Measurements from ENCODE around the gene RAD21L1. TPM values are rescaled to one million over a fixed set of nuclear protein-coding genes. Genes with fewer than 3 reads are reported as not detected.
"Not testable (repeated sequence)": the region's sequence is repeated elsewhere in the genome, so short reads cannot be mapped to it uniquely, and the experiment has no call there.

RAD21L1 gene
- total RNA-seq, 1 donor from 2014 or later = not detected

DNA sequence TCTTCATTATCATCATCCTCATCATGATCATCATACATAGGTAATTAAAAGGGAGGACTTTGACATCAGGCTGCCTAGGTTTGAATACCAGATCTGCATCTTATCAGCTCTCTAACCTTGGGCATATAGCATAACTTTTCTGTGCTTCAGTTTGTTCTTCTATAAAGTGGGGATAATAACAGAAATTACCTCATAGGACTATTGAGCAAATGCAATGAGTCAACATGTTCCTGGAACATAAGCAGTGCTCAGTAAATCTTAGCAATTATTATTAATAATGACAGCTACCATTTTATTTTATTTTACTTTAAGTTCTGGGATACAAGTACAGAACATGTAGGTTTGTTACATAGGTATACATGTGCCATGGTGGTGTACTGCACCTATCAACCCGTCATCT is 15.3 kb upstream of the RAD21L1 start:
- no peak overlapping the region for H3K4me3 ChIP-seq
- H3K4me1 ChIP-seq = peaks cover 7% of the 10 kb centered on the region
- no peak for ATAC-seq
- no peaks in the 10 kb centered on the region for H3K36me3 ChIP-seq
- TF ChIP-seq, protein P1, sequence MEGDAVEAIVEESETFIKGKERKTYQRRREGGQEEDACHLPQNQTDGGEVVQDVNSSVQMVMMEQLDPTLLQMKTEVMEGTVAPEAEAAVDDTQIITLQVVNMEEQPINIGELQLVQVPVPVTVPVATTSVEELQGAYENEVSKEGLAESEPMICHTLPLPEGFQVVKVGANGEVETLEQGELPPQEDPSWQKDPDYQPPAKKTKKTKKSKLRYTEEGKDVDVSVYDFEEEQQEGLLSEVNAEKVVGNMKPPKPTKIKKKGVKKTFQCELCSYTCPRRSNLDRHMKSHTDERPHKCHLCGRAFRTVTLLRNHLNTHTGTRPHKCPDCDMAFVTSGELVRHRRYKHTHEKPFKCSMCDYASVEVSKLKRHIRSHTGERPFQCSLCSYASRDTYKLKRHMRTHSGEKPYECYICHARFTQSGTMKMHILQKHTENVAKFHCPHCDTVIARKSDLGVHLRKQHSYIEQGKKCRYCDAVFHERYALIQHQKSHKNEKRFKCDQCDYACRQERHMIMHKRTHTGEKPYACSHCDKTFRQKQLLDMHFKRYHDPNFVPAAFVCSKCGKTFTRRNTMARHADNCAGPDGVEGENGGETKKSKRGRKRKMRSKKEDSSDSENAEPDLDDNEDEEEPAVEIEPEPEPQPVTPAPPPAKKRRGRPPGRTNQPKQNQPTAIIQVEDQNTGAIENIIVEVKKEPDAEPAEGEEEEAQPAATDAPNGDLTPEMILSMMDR (IDR thresholded peaks at IDR 0.05) = no peak
- H3K27me3 ChIP-seq = no peaks in the 10 kb centered on the region
- H3K9me3 ChIP-seq = no peaks in the 10 kb centered on the region
- intact Hi-C loops (cut with DNase I) = no loop called here
- no peak for DNase-seq
- no peak overlapping the region for H3K27ac ChIP-seq

DNA sequence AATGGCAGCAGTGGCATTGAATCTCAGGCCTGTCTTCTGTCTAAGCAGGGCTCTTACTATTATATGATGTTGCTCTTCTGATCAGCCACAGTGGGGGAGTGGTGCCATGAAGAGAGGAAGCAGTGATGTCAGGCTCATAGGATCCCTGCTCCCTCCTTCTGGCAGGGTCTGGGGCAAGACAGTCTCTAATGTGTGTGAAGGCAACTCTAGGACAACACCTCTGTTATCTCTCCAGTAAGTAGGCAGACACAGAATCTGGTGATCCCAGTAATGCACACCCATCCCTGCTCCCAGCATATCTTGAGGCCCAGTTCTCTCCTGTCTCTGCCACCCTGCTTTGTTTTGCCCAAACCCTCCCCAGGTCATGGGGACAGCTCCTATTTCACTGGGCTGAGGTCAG is 13.8 kb upstream of the RAD21L1 start:
- TF ChIP-seq, protein P1 (IDR thresholded peaks at IDR 0.05) = no peak
- intact Hi-C loops (cut with DNase I) = no loop called here
- peaks cover 3% of the 10 kb centered on the region for H3K4me1 ChIP-seq

DNA sequence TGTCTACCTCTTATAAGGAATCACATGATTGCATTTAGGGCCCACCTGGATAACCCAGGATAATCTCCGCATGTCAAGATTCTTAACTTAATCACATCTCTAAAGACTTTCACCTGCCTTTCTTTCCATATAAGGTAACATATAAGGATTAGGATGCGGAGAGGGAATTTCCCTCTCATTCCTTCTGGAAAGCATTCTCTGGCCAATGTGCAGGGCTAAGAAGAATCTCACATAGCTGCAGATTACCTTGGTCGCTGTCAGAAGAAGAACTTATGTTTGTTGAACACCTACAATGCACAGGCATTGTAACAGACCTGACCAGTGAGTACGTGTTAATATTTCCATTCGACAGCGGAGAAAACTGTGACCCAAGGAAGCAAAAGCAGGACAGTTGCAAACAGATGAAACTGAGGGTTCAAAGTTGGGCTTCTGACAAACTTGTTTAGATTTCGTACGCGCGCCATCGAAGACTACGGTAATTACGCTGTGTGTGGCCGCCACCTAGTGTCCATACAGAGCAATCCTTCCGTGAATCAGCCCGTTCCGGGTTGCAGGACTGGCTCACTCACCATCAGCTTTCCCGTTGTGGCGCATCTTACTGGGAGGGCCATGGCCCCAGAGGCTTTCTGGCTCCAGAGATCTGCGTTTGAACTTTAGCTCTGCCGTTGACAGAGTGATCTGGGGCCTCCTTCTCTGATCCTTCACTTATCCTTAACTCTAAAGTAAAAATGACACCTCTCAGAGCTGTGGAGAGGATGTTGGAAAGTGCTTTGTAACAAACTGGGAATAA is 13.0 kb upstream of the RAD21L1 start:
- Histone ChIP-seq H3K27me3 (no peaks in the 10 kb centered on the region), H3K36me3 (no peaks in the 10 kb centered on the region), H3K4me3 (no peak overlapping the region), H3K9me3 (no peaks in the 10 kb centered on the region), H3K4me1 (peaks cover 3% of the 10 kb centered on the region), H3K27ac (no peak overlapping the region)
- ATAC-seq (peak; percentile 97), DNase-seq (peak; percentile 74)
- intact Hi-C loops (cut with DNase I) = no loop called here
- TF ChIP-seq, protein P1 (IDR thresholded peaks at IDR 0.05) = peak; percentile 83

More for the DNA sequence above, 13.8 kb upstream of the RAD21L1 start:
- H3K27me3 ChIP-seq = no peaks in the 10 kb centered on the region
- no peak overlapping the region for H3K27ac ChIP-seq
- DNase-seq (no peak), ATAC-seq (peak; percentile 60)
- no peak overlapping the region for H3K4me3 ChIP-seq
- H3K36me3 ChIP-seq = no peaks in the 10 kb centered on the region
- H3K9me3 ChIP-seq = no peaks in the 10 kb centered on the region

DNA sequence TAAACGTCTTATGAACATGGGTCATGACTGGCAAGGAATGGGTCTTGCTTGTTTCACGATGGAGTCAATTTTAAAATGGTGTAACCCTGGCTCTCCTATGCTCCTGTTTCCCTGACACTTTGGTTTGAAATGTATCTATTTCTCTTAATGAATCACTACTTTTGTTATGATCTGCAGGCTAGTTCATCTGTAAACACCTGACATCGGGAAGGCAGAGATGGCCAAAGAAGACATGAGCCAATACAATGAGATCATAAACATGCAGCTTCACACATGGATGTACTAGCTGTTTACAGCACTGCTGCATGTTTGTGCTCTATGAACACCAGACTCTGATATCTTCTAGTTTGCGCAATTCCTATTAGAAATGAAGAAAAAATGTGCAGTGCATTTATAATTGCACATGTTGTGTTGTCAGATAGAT is 11.0 kb upstream of the RAD21L1 start:
- TF ChIP-seq, protein P1 (IDR thresholded peaks at IDR 0.05) = no peak
- H3K4me1 ChIP-seq = peaks cover 3% of the 10 kb centered on the region
- no peaks in the 10 kb centered on the region for H3K9me3 ChIP-seq
- no peaks in the 10 kb centered on the region for H3K36me3 ChIP-seq
- no peak overlapping the region for H3K4me3 ChIP-seq
- no peak overlapping the region for H3K27ac ChIP-seq
- H3K27me3 ChIP-seq = no peaks in the 10 kb centered on the region
- DNase-seq = no peak
- ATAC-seq = no peak
- intact Hi-C loops (cut with DNase I) = no loop called here

DNA sequence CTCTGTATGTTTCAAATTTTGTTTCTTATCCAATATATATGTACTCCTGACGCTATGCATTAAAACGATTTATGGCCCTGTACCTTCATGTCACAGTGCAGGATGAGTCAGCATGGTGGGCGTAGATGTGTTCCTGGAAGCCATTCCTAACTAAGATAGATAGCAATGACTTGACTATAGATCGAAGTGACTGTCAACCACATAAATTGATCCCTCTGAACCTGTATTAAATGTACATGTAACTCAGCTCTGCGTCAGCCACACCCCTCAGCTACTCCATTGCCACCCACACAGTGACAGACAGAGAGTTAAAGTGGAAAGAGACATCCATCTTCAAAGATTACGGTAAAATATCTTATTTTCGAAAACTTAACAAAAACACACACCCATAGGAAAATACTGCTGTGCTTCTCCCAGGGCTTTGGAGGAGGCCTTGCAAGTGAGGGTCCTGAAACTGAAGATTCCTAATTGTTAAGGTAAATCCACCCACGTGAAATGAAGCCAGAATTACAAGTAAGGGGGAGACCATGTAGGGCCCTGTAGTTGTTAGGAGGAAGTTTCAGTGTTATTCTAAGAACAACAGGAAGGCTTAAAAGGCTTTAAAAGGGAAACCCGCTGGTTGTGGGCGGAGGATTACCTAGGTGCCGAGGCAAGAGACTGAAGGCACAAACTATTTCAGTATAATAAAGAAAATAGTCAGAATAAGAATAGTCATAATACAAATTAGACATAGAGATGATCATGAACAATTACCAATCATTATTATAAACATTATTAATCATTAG is 10.3 kb upstream of the RAD21L1 start:
- Histone ChIP-seq H3K4me1 (peaks cover 3% of the 10 kb centered on the region), H3K4me3 (no peak overlapping the region), H3K36me3 (no peaks in the 10 kb centered on the region), H3K27me3 (no peaks in the 10 kb centered on the region), H3K9me3 (no peaks in the 10 kb centered on the region), H3K27ac (no peak overlapping the region)
- TF ChIP-seq, protein P1 (IDR thresholded peaks at IDR 0.05) = no peak
- intact Hi-C loops (cut with DNase I) = no loop called here
- no peak for ATAC-seq
- no peak for DNase-seq

DNA sequence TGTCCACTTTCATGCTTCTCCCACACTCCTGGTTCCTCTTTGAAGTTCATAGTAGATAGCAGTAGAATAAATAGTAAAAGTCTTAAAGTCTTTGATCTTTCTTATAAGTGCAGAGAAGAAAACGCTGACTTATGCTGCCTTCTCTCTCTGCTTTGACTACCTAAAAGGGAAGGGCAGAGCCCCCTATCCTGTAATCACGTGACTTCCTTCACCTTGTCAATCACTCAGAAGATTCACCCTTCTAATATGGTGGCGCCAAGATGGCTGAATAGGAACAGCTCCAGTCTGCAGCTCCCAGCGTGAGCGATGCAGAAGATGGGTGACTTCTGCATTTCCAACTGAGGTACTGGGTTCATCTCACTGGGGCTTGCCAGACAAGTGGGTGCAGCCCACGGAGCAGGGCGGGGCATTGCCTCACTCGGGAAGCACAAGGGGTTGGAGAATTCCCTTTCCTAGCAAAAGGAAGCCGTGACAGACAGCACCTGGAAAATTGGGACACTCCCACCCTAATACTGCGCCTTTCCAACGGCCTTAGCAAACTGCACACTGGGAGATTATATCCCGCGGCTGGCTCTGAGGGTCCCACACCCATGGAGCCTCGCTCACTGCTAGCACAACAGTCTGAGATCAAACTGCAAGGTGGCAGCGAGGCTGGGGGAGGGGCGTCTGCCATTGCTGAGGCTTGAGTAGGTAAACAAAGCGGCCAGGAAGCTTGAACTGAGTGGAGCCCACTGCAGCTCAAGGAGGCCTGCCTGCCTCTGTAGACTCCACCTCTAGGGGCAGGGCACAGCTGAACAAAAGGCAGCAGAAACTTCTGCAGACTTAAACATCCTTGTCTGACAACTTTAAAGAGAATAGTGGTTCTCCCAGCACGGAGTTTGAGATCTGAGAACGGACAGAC is 9.1 kb upstream of the RAD21L1 start:
- H3K27ac ChIP-seq; ATAC-seq; H3K9me3 ChIP-seq; H3K4me1 ChIP-seq; H3K27me3 ChIP-seq; H3K36me3 ChIP-seq; H3K4me3 ChIP-seq; intact Hi-C loops (cut with DNase I); DNase-seq: not testable (repeated sequence)

DNA sequence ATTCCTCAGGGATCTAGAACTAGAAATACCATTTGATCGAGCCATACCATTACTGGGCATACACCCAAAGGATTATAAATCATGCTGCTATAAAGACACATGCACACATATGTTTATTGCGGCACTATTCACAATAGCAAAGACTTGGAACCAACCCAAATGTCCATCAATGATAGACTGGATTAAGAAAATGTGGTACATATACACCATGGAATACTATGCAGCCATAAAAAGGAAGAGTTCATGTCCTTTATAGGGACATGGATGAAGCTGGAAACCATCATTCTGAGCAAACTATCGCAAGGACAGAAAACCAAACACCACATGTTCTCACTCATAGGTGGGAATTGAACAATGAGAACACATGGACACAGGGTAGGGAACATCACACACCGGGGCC is 3.1 kb upstream of the RAD21L1 start:
- H3K27me3 ChIP-seq = peaks cover 11% of the 10 kb centered on the region
- H3K4me3 ChIP-seq; ATAC-seq; H3K9me3 ChIP-seq; DNase-seq; H3K36me3 ChIP-seq; H3K27ac ChIP-seq; intact Hi-C loops (cut with DNase I); H3K4me1 ChIP-seq: not testable (repeated sequence)
